Caco-2 (cell line): ENCODE results near the gene LRRC4C. TPM values are rescaled to one million over a fixed set of nuclear protein-coding genes. Genes with fewer than 3 reads are reported as not detected.
"Not testable (repeated sequence)": the region's sequence is repeated elsewhere in the genome, so short reads cannot be mapped to it uniquely, and the experiment has no call there.

Experiments used
- BruUV-seq: library from RNA; stranded (reverse); fragments of 400-500 nt; replicated peaks from 2 replicates; lab custom pipeline; 2021; lab: Mats Ljungman, UMichigan
- CTCF ChIA-PET: fragments of 300-600 bp; sonication (Branson Sonifier 250); formaldehyde crosslinking; loops from one replicate; lab custom pipeline; 2022; ENCODE audit warnings: antibody characterized with exemption; lab: Charles Lee
- POLR2A ChIA-PET: fragments of 300-600 bp; sonication (Branson Sonifier 250); formaldehyde crosslinking; loops from one replicate; lab custom pipeline; 2022; ENCODE audit warnings: antibody characterized with exemption; lab: Charles Lee
- DNase-seq, 2 experiments: peaks; one replicate each; pipeline versions ENCODE4 v3.0.0 to v3.0.0-alpha.2; 2020 to 2022
- H3K27me3 ChIP-seq: replicated peaks from 2 replicates; pipeline ENCODE4 v1.6.0; 2011; ENCODE audit warnings: low read length; ENCODE audit not compliant: control insufficient read depth, insufficient read depth
- H3K36me3 ChIP-seq: 2 replicates; pipeline ENCODE4 v1.5.1; 2011; ENCODE audit warnings: low read length; ENCODE audit not compliant: control insufficient read depth, insufficient read depth
- H3K4me1 ChIP-seq: fragments of 250-450 bp; sonication (Bioruptor Pico); 2 replicates; pipeline ENCODE4 v1.5.1; 2020; ENCODE audit warnings: mild to moderate bottlenecking
- H3K4me3 ChIP-seq: 2 replicates; pipeline ENCODE4 v1.5.1; 2011; ENCODE audit warnings: low read depth, mild to moderate bottlenecking, control low read depth, low read length
- H3K9me3 ChIP-seq: fragments of 250-450 bp; sonication (Bioruptor Pico); 2 replicates; pipeline ENCODE4 v1.5.1; 2020; ENCODE audit warnings: mild to moderate bottlenecking, moderate library complexity
- H3K27ac Mint-ChIP-seq: one replicate; pipeline ENCODE4 v1.8.0; 2022; ENCODE audit warnings: mixed read lengths; ENCODE audit not compliant: unreplicated experiment
- H3K27me3 Mint-ChIP-seq: one replicate; pipeline ENCODE4 v1.8.0; 2022; ENCODE audit warnings: mixed read lengths; ENCODE audit not compliant: insufficient read depth, unreplicated experiment
- H3K36me3 Mint-ChIP-seq: one replicate; pipeline ENCODE4 v1.8.0; 2022; ENCODE audit warnings: mild to moderate bottlenecking, mixed read lengths; ENCODE audit not compliant: insufficient read depth, unreplicated experiment
- H3K4me1 Mint-ChIP-seq: one replicate; pipeline ENCODE4 v1.8.0; 2022; ENCODE audit warnings: low read depth, mixed read lengths; ENCODE audit not compliant: unreplicated experiment
- H3K4me3 Mint-ChIP-seq: one replicate; pipeline ENCODE4 v1.8.0; 2022; ENCODE audit warnings: mild to moderate bottlenecking, moderate library complexity, mixed read lengths; ENCODE audit not compliant: unreplicated experiment
- H3K9me3 Mint-ChIP-seq: one replicate; pipeline ENCODE4 v1.8.0; 2022; ENCODE audit warnings: mixed read lengths; ENCODE audit not compliant: unreplicated experiment
- intact Hi-C: fragments of 100-400 bp; cut with micrococcal nuclease; formaldehyde crosslinking; loops from one replicate; pipeline ENCODE4 v1.10.0; 2022; ENCODE audit not compliant: unreplicated experiment
- total RNA-seq: library from RNA; stranded (reverse); gene quantifications from 2 replicates; pipeline ENCODE4 v1.2.3, GENCODE V29; 2022
- TF ChIP-seq, protein P1 (sequence below), 2 experiments: fragments of 200-600 bp in 1 of 2; IDR thresholded peaks; 1 replicate in 1 of 2; 2 replicates in 1 of 2; pipeline versions ENCODE4 v1.5.1 to v1.8.0; 2011 to 2022; ENCODE audit warnings: antibody characterized with exemption in 1 of 2, control low read depth in 1 of 2, inconsistent platforms in 1 of 2, low read depth in 1 of 2, low read length in 1 of 2, mild to moderate bottlenecking in 1 of 2, moderate library complexity in 1 of 2; ENCODE audit not compliant: insufficient read depth in 1 of 2, severe bottlenecking in 1 of 2, unreplicated experiment in 1 of 2

Gene LRRC4C
- total RNA-seq, 1 experiment from 2014 or later, result not detected

DNA sequence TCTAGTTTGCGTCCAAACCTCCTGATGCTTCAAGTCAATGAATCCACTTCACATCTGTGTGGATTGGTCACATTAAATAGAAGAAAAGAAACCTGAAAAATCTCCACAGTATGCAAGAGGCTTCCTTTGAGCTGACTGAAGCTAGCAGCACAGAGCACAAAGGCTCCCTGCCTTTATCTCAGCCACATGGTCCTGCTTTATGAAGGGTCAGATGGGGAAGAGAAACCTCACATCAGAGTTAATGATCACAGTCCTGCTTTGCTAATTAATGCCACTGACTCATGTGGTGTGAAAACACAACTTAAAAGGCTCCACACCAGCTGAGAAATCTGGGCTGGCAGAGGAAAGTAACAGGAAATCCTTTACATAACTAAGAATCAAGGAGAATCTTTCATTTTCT lies 1291.0 kb downstream of the LRRC4C start:
- peaks cover 16% of the 10 kb centered on the region for H3K9me3 Mint-ChIP-seq

GRCh38 chr11:40167805-40168204 lies 1291.6 kb downstream of the LRRC4C start:
- intact Hi-C loops, result not testable (repeated sequence)

More for the DNA sequence above, 1291.0 kb downstream of the LRRC4C start:
- no peak for DNase-seq
- H3K4me3 ChIP-seq, result no peak overlapping the region
- H3K36me3 ChIP-seq, result no peaks in the 10 kb centered on the region
- CTCF ChIA-PET, result no interaction called here
- BruUV-seq, result no TSS peak
- Mint-ChIP-seq H3K36me3 (no peaks in the 10 kb centered on the region), H3K4me1 (peaks cover 7% of the 10 kb centered on the region), H3K27ac (no peak overlapping the region), H3K4me3 (no peak overlapping the region), H3K27me3 (no peaks in the 10 kb centered on the region)
- no peaks in the 10 kb centered on the region; the same call in 1 of the 2 replicates for H3K4me1 ChIP-seq
- TF ChIP-seq, protein P1, sequence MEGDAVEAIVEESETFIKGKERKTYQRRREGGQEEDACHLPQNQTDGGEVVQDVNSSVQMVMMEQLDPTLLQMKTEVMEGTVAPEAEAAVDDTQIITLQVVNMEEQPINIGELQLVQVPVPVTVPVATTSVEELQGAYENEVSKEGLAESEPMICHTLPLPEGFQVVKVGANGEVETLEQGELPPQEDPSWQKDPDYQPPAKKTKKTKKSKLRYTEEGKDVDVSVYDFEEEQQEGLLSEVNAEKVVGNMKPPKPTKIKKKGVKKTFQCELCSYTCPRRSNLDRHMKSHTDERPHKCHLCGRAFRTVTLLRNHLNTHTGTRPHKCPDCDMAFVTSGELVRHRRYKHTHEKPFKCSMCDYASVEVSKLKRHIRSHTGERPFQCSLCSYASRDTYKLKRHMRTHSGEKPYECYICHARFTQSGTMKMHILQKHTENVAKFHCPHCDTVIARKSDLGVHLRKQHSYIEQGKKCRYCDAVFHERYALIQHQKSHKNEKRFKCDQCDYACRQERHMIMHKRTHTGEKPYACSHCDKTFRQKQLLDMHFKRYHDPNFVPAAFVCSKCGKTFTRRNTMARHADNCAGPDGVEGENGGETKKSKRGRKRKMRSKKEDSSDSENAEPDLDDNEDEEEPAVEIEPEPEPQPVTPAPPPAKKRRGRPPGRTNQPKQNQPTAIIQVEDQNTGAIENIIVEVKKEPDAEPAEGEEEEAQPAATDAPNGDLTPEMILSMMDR (IDR thresholded peaks at IDR 0.05; ENCODE audit: insufficient read depth in 1 of 2, low read depth in 1 of 2, low read length in 1 of 2, severe bottlenecking in 1 of 2, unreplicated experiment in 1 of 2), result no peak
- POLR2A ChIA-PET, result no interaction called here
- intact Hi-C loops, result no loop called here
- no peaks in the 10 kb centered on the region for H3K9me3 ChIP-seq
- no peaks in the 10 kb centered on the region for H3K27me3 ChIP-seq

GRCh38 chr11:40166892-40167291 lies 1292.6 kb downstream of the LRRC4C start:
- no TSS peak for BruUV-seq
- H3K4me1 Mint-ChIP-seq, result peaks cover 7% of the 10 kb centered on the region
- H3K9me3 Mint-ChIP-seq, result peaks cover 16% of the 10 kb centered on the region
- H3K27me3 Mint-ChIP-seq, result no peaks in the 10 kb centered on the region
- POLR2A ChIA-PET, result no interaction called here
- H3K4me3 Mint-ChIP-seq, result no peak overlapping the region
- CTCF ChIA-PET, result no interaction called here
- Histone ChIP-seq H3K27me3 (no peaks in the 10 kb centered on the region), H3K36me3 (no peaks in the 10 kb centered on the region), H3K4me3 (no peak overlapping the region), H3K4me1 (no peaks in the 10 kb centered on the region; the same call in 1 of the 2 replicates), H3K9me3 (no peaks in the 10 kb centered on the region)
- TF ChIP-seq, protein P1 (IDR thresholded peaks at IDR 0.05; ENCODE audit: insufficient read depth in 1 of 2, low read depth in 1 of 2, low read length in 1 of 2, severe bottlenecking in 1 of 2, unreplicated experiment in 1 of 2), result no peak
- no peak for DNase-seq
- intact Hi-C loops, result no loop called here
- no peaks in the 10 kb centered on the region for H3K36me3 Mint-ChIP-seq
- no peak overlapping the region for H3K27ac Mint-ChIP-seq

More at GRCh38 chr11:40167805-40168204, 1291.6 kb downstream of the LRRC4C start:
- H3K4me1 ChIP-seq, H3K4me1 Mint-ChIP-seq, H3K9me3 ChIP-seq, CTCF ChIA-PET, DNase-seq, H3K36me3 Mint-ChIP-seq, H3K4me3 ChIP-seq, H3K4me3 Mint-ChIP-seq, POLR2A ChIA-PET, H3K27me3 ChIP-seq, H3K36me3 ChIP-seq, BruUV-seq, H3K27ac Mint-ChIP-seq, H3K27me3 Mint-ChIP-seq: not testable (repeated sequence)
- peaks cover 16% of the 10 kb centered on the region for H3K9me3 Mint-ChIP-seq
